ENCODE measurements around the gene VENTX. TPM values are rescaled to one million over a fixed set of nuclear protein-coding genes. Genes with fewer than 3 reads are reported as not detected.

The VENTX gene
- total and polyA plus RNA-seq, 2 donors (not counting 3 experiments of a cell fraction or from before 2014, with no cell fraction given), result not detected

- no peaks in the 10 kb centered on the region for H3K4me1 ChIP-seq (ENCODE audit: control insufficient read depth, extremely low read depth, insufficient read depth, low read length)
- no peak overlapping the region for H2AFZ ChIP-seq (ENCODE audit: low read depth, low read length)
- no peak overlapping the region for H3K4me3 ChIP-seq (replicated peaks in 1 of 3; ENCODE audit: insufficient read depth in 1 of 3, low read depth in 1 of 3, low read length in 3 of 3)
- no TSS peak for BruUV-seq (replicated peaks)
- no peaks in the 10 kb centered on the region for H3K9me1 ChIP-seq (replicated peaks; ENCODE audit: control insufficient read depth, extremely low read depth, insufficient read depth, low read length)
- H3K36me3 ChIP-seq (ENCODE audit: control insufficient read depth in 2 of 2, extremely low read depth in 1 of 2, insufficient read depth in 2 of 2, low read length in 2 of 2), result no peaks in the 10 kb centered on the region
- H3K27me3 ChIP-seq (ENCODE audit: control insufficient read depth in 2 of 2, insufficient read depth in 2 of 2, low read length in 2 of 2), result no peaks in the 10 kb centered on the region
- FAIRE-seq (no peak), DNase-seq (ENCODE audit: low read depth, low spot score) (no peak)
- H4K20me1 ChIP-seq (replicated peaks; ENCODE audit: control insufficient read depth, extremely low read depth, insufficient read depth, low read length), result no peaks in the 10 kb centered on the region
- TF ChIP-seq MYC (IDR thresholded peaks at IDR 0.05; ENCODE audit: low read depth, low read length), result no peak
- no peak for TF ChIP-seq POLR2A (IDR thresholded peaks at IDR 0.05; ENCODE audit: low read depth, low read length)
- no peak for TF ChIP-seq POLR2AphosphoS5 (IDR thresholded peaks at IDR 0.05; ENCODE audit: insufficient read depth, low read depth, low read length)
- no peak for TF ChIP-seq CTCF (IDR thresholded peaks at IDR 0.05; ENCODE audit: extremely low read depth in 1 of 2, insufficient read depth in 1 of 2, low read depth in 1 of 2, low read length in 2 of 2)
- TF ChIP-seq MAX (IDR thresholded peaks at IDR 0.05; ENCODE audit: insufficient read depth, insufficient read length), result no peak
- TF ChIP-seq JUN (IDR thresholded peaks at IDR 0.05; ENCODE audit: borderline replicate concordance, insufficient read depth, insufficient read length, low read depth), result no peak
- TF ChIP-seq FOS (IDR thresholded peaks at IDR 0.05; ENCODE audit: borderline replicate concordance, insufficient read depth, low read length), result no peak
- no peaks in the 10 kb centered on the region for H3K9me3 ChIP-seq (replicated peaks; ENCODE audit: control insufficient read depth, insufficient read depth, low read length)
- dilution Hi-C loops (cut with MboI; ENCODE audit: extremely low pct_ligation_motif_present, low sequenced_read_pairs), result no loop called here
- H3K4me2 ChIP-seq (ENCODE audit: insufficient read depth, low read length), result no peak overlapping the region
- H3K27ac ChIP-seq (ENCODE audit: insufficient read depth, low read depth, low read length), result no peak overlapping the region
- H3K79me2 ChIP-seq (ENCODE audit: control insufficient read depth, insufficient read depth, low read length), result no peaks in the 10 kb centered on the region
- no peak overlapping the region for H3K9ac ChIP-seq (replicated peaks; ENCODE audit: extremely low read depth, insufficient read depth, low read length)
- POLR2A ChIA-PET, result no interaction called here
- CTCF ChIA-PET, result no interaction called here
- intact Hi-C loops (cut with micrococcal nuclease), result no loop called here
Observed at GRCh38 chr10:133217800-133218589, 19.7 kb upstream of the VENTX start.

All from endothelial cell of umbilical vein (primary cell).